Muscle layer of duodenum (tissue), 2 donors: ENCODE measurements around the gene KMT2E.

Experiments used
- H3K27ac ChIP-seq: one replicate; pipeline ENCODE4 v1.7.0; 2013; ENCODE audit warnings: mild to moderate bottlenecking, low read length
- H3K27me3 ChIP-seq: one replicate; pipeline ENCODE4 v1.7.0; 2013; ENCODE audit warnings: low read depth, mild to moderate bottlenecking, control low read depth, low read length
- H3K36me3 ChIP-seq, 2 donors: one replicate each; pipeline ENCODE4 v1.7.0; 2013; ENCODE audit warnings: low read length in 2 of 2, control low read depth in 1 of 2, mild to moderate bottlenecking in 1 of 2; ENCODE audit not compliant: insufficient read depth in 2 of 2, control insufficient read depth in 1 of 2
- H3K4me1 ChIP-seq, 2 donors: one replicate each; pipeline ENCODE4 v1.7.0; 2013; ENCODE audit warnings: low read length in 2 of 2, mild to moderate bottlenecking in 2 of 2, control low read depth in 1 of 2, moderate library complexity in 1 of 2; ENCODE audit not compliant: insufficient read depth in 2 of 2, control insufficient read depth in 1 of 2
- H3K4me3 ChIP-seq, 2 donors: one replicate each; pipeline ENCODE4 v1.7.0; 2013; ENCODE audit warnings: low read length in 2 of 2, low read depth in 1 of 2, mild to moderate bottlenecking in 1 of 2
- H3K9me3 ChIP-seq, 2 donors: one replicate each; pipeline ENCODE4 v1.7.0; 2013; ENCODE audit warnings: low read length in 2 of 2, control low read depth in 1 of 2, mild to moderate bottlenecking in 1 of 2; ENCODE audit not compliant: control insufficient read depth in 1 of 2
- donor health status: healthy.

Gene KMT2E, protein sequence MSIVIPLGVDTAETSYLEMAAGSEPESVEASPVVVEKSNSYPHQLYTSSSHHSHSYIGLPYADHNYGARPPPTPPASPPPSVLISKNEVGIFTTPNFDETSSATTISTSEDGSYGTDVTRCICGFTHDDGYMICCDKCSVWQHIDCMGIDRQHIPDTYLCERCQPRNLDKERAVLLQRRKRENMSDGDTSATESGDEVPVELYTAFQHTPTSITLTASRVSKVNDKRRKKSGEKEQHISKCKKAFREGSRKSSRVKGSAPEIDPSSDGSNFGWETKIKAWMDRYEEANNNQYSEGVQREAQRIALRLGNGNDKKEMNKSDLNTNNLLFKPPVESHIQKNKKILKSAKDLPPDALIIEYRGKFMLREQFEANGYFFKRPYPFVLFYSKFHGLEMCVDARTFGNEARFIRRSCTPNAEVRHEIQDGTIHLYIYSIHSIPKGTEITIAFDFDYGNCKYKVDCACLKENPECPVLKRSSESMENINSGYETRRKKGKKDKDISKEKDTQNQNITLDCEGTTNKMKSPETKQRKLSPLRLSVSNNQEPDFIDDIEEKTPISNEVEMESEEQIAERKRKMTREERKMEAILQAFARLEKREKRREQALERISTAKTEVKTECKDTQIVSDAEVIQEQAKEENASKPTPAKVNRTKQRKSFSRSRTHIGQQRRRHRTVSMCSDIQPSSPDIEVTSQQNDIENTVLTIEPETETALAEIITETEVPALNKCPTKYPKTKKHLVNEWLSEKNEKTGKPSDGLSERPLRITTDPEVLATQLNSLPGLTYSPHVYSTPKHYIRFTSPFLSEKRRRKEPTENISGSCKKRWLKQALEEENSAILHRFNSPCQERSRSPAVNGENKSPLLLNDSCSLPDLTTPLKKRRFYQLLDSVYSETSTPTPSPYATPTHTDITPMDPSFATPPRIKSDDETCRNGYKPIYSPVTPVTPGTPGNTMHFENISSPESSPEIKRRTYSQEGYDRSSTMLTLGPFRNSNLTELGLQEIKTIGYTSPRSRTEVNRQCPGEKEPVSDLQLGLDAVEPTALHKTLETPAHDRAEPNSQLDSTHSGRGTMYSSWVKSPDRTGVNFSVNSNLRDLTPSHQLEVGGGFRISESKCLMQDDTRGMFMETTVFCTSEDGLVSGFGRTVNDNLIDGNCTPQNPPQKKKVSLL (N-terminal part only)

DNA sequence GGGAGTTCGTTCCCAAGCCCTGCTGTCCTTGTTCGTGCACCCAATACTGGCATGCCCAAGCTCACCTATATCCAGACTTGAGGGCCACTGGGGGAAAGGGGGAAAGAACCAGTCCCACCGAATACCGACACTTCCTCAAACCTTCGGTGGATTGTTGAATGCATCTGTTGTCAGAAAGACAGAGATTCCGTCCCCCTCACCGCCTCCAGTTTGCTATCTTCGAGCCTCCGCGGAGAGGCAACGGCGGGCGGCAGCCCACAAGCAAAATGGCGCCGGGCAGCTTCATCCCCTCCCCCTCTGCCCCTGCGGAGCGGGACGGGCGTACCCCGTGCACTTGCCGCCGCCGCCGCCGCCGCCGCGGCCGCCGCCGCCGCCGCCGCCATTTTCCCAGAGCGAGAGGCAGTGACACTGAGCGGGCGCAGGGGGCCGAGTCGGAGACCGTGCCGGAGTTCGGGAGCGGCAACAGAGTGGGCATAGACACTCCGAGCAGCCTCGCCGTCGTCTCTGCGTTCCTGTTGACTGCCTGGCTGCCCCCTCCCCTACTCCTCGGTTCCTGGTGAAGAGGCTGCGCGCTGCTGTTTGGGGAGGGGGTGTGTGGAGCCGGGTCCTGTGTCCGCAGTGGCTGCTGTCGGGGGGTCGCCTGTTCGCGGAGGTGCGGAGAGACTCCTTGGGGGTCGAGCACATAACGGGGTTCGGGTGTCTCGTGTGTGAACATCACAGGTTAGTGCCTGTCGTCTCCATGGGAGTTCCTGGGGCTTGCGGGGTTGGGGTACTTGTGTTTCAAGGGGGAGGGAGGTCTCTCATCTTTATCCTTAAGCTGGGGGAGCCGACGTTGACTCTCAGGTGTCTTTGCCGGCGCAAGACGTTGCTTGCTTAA lies at the start of gene KMT2E:
KMT2E (plus strand) TSS at position 390 of the 877 bp plus-strand sequence. CDS start 26,748 bp downstream, outside the sequence.
- Histone ChIP-seq H3K27me3 (no peaks in the 10 kb centered on the region), H3K4me3 (peak within 1 kb of the TSS; percentile 85 to 98), H3K9me3 (no peaks in the 10 kb centered on the region), H3K27ac (peak within 1 kb of the TSS; percentile 100), H3K4me1 (peaks cover 4 to 22% of the 10 kb centered on the region in 2 donors), H3K36me3 (peaks cover 0 to 29% of the 10 kb centered on the region in 2 donors)

DNA sequence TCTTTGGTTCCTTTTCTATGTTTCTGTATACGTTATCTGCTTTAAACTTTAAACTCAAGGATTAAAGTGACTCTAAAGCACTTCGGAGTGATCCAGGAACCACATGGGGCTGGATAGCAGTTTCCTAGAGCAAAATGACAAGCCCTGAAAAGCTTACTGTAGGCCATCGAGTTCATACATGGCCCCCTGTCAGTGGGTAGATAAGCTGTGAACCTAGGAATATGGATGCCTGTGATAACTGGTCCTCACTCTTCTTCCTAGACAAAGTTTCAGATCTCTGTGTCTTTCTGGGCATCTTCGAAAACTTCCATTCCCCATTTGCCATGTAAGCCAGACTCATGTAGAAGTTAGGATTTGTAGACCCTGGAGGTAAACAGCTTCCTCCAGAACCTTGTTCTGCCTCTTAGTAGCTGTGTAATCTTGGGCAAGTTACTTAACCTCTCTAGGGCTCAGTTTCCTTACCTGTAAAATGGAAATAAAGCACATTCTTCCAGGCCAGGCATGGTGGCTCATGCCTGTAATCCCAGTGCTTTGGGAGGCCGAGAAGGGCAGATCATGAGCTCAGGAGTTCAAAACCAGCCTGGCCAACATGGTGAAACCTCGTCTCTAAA lies 49.3 kb upstream of the KMT2E start:
- H3K4me1 ChIP-seq, result peaks cover 21 to 39% of the 10 kb centered on the region in 2 donors
- no peak overlapping the region for H3K27ac ChIP-seq
- no peaks in the 10 kb centered on the region for H3K27me3 ChIP-seq
- no peaks in the 10 kb centered on the region for H3K9me3 ChIP-seq
- H3K4me3 ChIP-seq, result no peak overlapping the region
- H3K36me3 ChIP-seq, result no peaks in the 10 kb centered on the region

DNA sequence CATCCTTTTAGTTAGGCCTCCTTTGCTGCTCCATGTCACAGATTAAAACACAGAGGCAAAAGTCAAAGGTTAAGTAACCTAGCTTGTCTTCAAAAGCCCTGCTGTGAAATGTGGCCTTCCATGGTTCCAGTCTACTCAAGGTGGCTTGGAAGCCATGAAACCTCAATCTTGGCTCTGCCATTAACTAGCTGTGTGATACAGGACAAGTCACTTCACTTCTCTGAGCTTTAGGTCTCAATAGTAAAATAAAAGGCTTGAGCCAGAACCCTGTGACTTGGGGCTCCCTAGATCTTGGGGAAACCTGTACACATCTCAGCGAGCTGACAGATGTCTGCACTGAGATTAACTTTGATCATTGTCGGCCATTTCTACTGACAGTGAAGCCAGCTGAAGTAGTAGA lies 48.0 kb upstream of the KMT2E start:
- no peaks in the 10 kb centered on the region for H3K27me3 ChIP-seq
- H3K4me3 ChIP-seq, result no peak overlapping the region
- H3K9me3 ChIP-seq, result no peaks in the 10 kb centered on the region
- peaks cover 16 to 33% of the 10 kb centered on the region in 2 donors for H3K4me1 ChIP-seq
- H3K36me3 ChIP-seq, result no peaks in the 10 kb centered on the region
- H3K27ac ChIP-seq, result no peak overlapping the region

DNA sequence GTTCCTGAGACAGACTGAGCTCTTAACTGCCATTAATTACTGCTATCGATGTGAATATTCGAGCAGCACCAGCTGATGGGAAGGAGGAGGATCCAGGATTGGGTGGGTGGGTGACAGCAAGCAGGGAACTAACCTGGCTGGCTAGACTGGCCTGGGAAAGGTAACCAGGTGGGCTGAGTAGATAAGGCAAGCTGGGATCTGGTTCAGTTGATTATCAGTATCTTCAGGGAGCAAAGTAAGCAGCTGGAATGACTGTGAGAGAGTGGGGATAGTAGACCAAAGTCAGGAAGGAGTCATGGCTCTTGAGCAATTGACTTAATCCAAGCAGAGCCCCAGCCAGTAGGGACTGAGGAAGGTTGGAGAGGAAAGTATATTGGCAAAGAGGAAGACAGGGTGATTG lies 46.9 kb upstream of the KMT2E start:
- Histone ChIP-seq H3K9me3 (no peaks in the 10 kb centered on the region), H3K4me1 (peaks cover 20 to 36% of the 10 kb centered on the region in 2 donors), H3K36me3 (no peaks in the 10 kb centered on the region), H3K27me3 (no peaks in the 10 kb centered on the region), H3K4me3 (no peak overlapping the region), H3K27ac (no peak overlapping the region)

DNA sequence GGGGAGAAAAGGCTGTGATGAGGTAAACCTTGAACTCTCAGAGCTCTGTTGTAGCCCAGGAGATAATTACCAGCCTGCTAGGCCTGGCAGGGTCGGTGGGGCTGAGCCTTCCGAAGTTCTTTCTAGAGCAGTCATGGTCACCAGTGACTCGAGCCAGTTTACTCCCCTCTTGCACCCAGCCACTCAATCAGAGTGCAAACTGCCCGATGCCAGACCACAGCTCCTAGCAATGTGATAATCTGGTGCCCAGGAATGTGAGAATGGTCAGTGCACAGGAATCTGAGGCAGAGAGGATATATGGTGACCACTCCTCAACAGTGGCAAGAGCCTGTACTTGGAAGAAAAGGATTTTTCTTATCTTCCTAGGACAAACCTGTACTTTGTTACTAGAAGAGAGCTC lies 46.4 kb upstream of the KMT2E start:
- Histone ChIP-seq H3K4me3 (no peak overlapping the region), H3K4me1 (peaks cover 20 to 34% of the 10 kb centered on the region in 2 donors), H3K9me3 (no peaks in the 10 kb centered on the region), H3K36me3 (no peaks in the 10 kb centered on the region), H3K27ac (peak overlapping the region; percentile 21), H3K27me3 (no peaks in the 10 kb centered on the region)

DNA sequence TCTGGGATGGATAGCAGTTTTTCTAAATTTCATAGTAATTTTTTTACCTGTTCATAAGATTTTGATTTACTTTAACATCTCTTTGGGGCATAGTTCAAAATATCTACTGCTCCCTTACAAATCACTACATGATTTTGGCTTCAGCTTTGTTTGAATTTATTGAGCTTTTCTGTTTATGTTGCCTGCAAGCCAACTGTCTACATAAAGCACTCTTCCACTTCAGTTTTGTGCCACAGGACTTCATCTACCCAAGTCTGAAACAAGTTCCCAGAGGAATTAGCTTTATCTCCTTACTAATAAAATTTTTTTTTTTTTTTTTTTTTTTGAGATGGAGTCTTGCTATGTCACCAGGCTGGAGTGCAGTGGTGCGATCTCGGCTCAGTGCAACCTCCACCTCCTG lies 45.4 kb upstream of the KMT2E start:
- H3K9me3 ChIP-seq, result no peaks in the 10 kb centered on the region
- H3K36me3 ChIP-seq, result no peaks in the 10 kb centered on the region
- no peaks in the 10 kb centered on the region for H3K27me3 ChIP-seq
- H3K4me3 ChIP-seq, result no peak overlapping the region
- H3K4me1 ChIP-seq, result peaks cover 13 to 24% of the 10 kb centered on the region in 2 donors
- no peak overlapping the region for H3K27ac ChIP-seq

DNA sequence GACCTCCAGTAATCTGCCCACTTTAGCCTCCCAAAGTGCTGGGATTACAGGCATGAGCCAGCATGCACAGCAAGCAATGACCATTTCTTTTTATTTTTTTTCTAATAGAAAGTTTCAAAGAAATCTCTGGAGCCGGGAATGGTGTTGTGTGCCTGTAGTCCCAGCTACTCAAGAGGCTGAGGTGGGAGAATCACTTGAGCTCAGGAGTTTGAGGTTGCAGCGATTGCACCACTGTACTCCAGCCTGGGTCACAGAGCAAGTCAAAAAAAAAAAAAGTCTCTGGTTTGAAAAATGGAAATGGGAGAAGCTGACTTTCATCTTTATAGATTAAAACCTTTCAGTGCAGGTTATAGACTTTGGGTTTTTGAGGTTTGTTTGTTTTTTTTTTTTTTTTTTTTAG lies 44.8 kb upstream of the KMT2E start:
- Histone ChIP-seq H3K27ac (no peak overlapping the region), H3K4me1 (peaks cover 11 to 20% of the 10 kb centered on the region in 2 donors), H3K27me3 (no peaks in the 10 kb centered on the region), H3K36me3 (no peaks in the 10 kb centered on the region), H3K9me3 (no peaks in the 10 kb centered on the region), H3K4me3 (no peak overlapping the region)

DNA sequence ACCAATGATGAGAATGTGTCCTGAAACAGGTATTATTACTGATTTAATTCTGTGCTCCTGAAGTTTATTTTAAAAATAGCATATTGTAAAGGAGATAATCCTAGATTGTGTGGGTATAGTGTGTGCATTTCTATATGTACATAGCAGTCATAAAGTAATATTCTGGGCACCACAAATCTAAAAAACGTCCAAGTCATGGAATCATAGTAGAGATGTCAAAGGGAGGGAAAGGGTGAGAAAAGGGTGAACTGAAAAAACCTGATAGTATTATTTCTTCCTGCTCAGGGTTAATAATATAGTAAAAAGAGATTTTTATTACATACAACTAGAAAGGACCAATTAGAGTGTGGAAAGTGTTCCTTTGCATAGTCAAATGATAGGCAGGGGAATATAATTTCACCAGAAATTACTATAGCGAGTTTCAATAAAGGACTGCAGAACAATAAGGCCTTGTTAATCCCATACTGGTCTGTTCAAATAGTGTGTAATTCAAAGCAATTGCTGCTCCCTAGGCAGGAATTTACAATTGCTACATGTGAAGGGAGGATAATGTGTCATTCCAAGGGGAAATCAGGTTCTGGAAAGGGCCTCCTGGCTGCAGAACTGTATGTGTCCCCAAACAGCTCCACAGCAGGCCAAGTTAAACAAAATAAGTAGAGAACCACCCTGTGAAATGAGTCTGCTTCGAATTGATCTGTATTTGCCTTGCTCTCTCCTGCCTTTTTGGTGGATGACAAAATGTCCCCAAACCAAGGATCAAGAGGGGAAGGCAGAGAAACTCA lies 42.5 kb upstream of the KMT2E start:
- H3K4me1 ChIP-seq, result peaks cover 11 to 26% of the 10 kb centered on the region in 2 donors
- peak overlapping the region; percentile 19 for H3K27ac ChIP-seq
- no peak overlapping the region for H3K4me3 ChIP-seq
- no peaks in the 10 kb centered on the region for H3K36me3 ChIP-seq
- H3K27me3 ChIP-seq, result no peaks in the 10 kb centered on the region
- no peaks in the 10 kb centered on the region for H3K9me3 ChIP-seq

DNA sequence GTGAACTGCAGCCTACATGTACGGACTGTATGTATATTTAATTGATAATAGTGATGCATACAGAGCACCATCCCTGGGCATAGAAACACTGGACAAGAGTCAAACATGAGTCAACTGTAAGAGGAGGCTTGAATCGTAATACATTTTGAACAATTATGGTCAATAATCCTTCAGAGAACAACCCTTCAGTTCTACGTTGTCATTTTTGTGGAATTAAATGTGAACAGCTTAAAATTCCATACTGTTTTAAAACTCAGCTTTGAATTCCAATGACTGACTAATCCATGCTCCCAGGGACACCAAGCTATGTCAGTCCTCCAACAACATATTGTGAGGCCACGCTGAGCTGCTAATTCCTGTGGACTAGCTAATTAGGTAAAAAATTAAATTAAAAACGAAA lies 41.5 kb upstream of the KMT2E start:
- H3K4me1 ChIP-seq, result peaks cover 6 to 36% of the 10 kb centered on the region in 2 donors
- no peaks in the 10 kb centered on the region for H3K9me3 ChIP-seq
- no peaks in the 10 kb centered on the region for H3K36me3 ChIP-seq
- no peak overlapping the region for H3K27ac ChIP-seq
- H3K4me3 ChIP-seq, result no peak overlapping the region
- H3K27me3 ChIP-seq, result no peaks in the 10 kb centered on the region

DNA sequence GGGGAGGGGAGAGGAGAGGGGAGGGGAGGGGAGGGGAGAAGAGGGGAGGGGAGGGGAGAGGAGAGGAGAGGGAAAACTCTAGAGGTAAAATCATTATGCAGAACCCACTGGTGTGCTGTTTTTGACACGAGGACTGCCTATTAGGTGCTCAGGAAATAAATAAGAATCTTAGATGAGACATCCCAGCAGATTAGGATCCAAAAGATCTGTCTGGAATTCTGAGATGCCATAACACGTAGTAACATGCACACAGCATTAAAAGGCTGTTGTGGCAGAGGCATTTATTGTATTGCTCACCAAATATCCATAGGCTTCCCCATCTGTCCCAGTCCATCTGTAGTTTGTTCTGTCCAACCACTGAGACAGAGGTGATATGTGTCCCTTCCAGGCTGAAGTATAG lies 40.8 kb upstream of the KMT2E start:
- Histone ChIP-seq H3K27ac (peak overlapping the region; percentile 35), H3K27me3 (no peaks in the 10 kb centered on the region), H3K9me3 (no peaks in the 10 kb centered on the region), H3K4me1 (peaks cover 4 to 41% of the 10 kb centered on the region in 2 donors), H3K4me3 (no peak overlapping the region), H3K36me3 (no peaks in the 10 kb centered on the region)
